Mucosa of rectum (tissue), 2 donors: Measurements from ENCODE around the gene SUPV3L1.
"Not testable (repeated sequence)": the region's sequence is repeated elsewhere in the genome, so short reads cannot be mapped to it uniquely, and the experiment has no call there.

ENCODE experiments used
- H3K27ac ChIP-seq, 2 donors: one replicate each; pipeline ENCODE4 v1.7.0; 2013; ENCODE audit warnings: inconsistent platforms in 2 of 2, low read depth in 2 of 2, low read length in 2 of 2
- H3K27me3 ChIP-seq, 2 donors: one replicate each; pipeline ENCODE4 v1.7.0; 2013; ENCODE audit warnings: low read length in 2 of 2; ENCODE audit not compliant: control insufficient read depth in 2 of 2, insufficient read depth in 2 of 2
- H3K36me3 ChIP-seq, 2 donors: one replicate each; pipeline ENCODE4 v1.7.0; 2013; ENCODE audit warnings: low read length in 2 of 2; ENCODE audit not compliant: control insufficient read depth in 2 of 2, insufficient read depth in 2 of 2
- H3K4me1 ChIP-seq, 2 donors: one replicate each; pipeline ENCODE4 v1.7.0; 2013; ENCODE audit warnings: low read length in 2 of 2, mild to moderate bottlenecking in 1 of 2; ENCODE audit not compliant: control insufficient read depth in 2 of 2, insufficient read depth in 2 of 2
- H3K4me3 ChIP-seq, 2 donors: one replicate each; pipeline ENCODE4 v1.7.0; 2013; ENCODE audit warnings: low read length in 2 of 2
- H3K9ac ChIP-seq, 2 donors: one replicate each; pipeline ENCODE4 v1.7.0; 2013; ENCODE audit warnings: low read length in 2 of 2, low read depth in 1 of 2, mild to moderate bottlenecking in 1 of 2
- H3K9me3 ChIP-seq, 2 donors: one replicate each; pipeline ENCODE4 v1.7.0; 2013; ENCODE audit warnings: low read length in 2 of 2; ENCODE audit not compliant: control insufficient read depth in 2 of 2
- donor health status: healthy.
- donor health status: Normal muscosa, but diverticular disease.

The SUPV3L1 gene

DNA sequence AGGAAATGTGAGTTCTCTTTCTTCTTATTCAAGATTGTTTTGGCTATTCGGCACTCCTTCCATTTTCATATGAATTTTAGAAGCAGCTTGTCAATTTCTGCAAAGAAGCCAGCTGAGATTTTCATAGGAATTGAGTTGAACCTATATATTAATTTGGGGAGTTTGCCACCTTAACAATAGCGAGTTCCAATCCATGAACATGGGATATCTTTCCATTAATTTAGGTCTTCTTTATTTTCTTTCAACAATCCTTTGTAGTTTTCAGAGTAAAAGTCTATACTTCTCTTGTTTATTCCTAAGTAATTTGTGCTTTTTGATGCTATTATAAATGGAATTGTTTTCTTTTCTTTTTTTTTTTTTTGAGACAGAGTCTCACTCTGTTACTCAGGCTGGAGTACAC lies 71.4 kb downstream of the SUPV3L1 start:
- not testable (repeated sequence) for H3K27me3 ChIP-seq, H3K9ac ChIP-seq, H3K9me3 ChIP-seq, H3K36me3 ChIP-seq, H3K4me1 ChIP-seq, H3K27ac ChIP-seq, H3K4me3 ChIP-seq

DNA sequence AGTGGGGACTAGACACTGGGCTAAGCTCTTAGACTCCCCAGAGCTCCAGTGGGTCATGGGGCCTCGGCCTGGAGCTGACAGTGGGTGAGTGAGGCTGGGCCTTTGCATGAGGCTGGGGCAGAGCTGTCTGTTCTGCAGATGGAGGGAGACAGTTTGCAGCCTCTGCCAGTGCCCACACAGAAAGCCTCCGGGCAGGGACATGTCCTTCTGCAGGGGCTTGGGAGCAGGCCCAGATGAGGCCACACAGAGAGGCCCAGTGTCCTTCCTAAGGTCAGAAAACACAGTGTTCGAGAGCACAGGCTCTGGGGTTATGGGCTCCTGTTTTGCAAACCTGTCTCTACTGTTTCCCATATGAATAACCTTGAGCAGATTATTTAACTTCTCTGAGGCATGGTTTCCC lies 73.1 kb downstream of the SUPV3L1 start:
- Histone ChIP-seq H3K27me3 (no peaks in the 10 kb centered on the region), H3K9ac (no peak overlapping the region), H3K27ac (no peak overlapping the region), H3K36me3 (no peaks in the 10 kb centered on the region), H3K4me1 (no peaks in the 10 kb centered on the region), H3K4me3 (no peak overlapping the region), H3K9me3 (no peaks in the 10 kb centered on the region)

DNA sequence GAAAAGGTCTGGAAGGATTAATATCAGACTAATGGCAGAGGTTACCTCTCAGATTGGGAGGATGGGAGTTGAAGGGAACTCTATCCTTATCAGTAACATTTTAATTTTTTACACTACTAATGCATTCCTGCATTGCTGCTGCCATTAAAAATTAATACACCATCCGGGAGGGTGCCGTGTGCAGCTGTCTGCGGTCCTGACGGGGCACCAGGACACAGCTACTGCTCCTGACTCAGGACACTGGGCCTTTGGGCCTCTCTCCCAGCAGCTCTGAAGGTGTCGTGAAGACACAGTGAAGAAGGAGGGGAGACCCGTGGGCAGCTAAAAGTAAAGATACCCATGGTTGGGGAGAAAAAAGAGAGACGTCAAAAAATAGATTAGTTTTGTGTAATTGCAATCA lies 74.8 kb downstream of the SUPV3L1 start:
- Histone ChIP-seq H3K27ac (no peak overlapping the region), H3K4me1 (no peaks in the 10 kb centered on the region), H3K9ac (no peak overlapping the region)

More for the DNA sequence above, 74.8 kb downstream of the SUPV3L1 start:
- H3K4me3 ChIP-seq, result no peak overlapping the region
- H3K36me3 ChIP-seq, result no peaks in the 10 kb centered on the region
- no peaks in the 10 kb centered on the region for H3K27me3 ChIP-seq
- no peaks in the 10 kb centered on the region for H3K9me3 ChIP-seq
